GM19351 (cell line): Measurements from ENCODE around the gene IL5.
A peak's percentile ranks its signal among the peaks of the same experiment; 100 is the strongest.
"Not testable (repeated sequence)": the region's sequence is repeated elsewhere in the genome, so short reads cannot be mapped to it uniquely, and the experiment has no call there.

Experiments used
- ATAC-seq: cut with Tn5 transposase; IDR thresholded peaks from one replicate; pipeline ENCODE4 v1.9.1; 2021; ENCODE audit warnings: mild to moderate bottlenecking, moderate library complexity; ENCODE audit not compliant: unreplicated experiment

Gene IL5

DNA sequence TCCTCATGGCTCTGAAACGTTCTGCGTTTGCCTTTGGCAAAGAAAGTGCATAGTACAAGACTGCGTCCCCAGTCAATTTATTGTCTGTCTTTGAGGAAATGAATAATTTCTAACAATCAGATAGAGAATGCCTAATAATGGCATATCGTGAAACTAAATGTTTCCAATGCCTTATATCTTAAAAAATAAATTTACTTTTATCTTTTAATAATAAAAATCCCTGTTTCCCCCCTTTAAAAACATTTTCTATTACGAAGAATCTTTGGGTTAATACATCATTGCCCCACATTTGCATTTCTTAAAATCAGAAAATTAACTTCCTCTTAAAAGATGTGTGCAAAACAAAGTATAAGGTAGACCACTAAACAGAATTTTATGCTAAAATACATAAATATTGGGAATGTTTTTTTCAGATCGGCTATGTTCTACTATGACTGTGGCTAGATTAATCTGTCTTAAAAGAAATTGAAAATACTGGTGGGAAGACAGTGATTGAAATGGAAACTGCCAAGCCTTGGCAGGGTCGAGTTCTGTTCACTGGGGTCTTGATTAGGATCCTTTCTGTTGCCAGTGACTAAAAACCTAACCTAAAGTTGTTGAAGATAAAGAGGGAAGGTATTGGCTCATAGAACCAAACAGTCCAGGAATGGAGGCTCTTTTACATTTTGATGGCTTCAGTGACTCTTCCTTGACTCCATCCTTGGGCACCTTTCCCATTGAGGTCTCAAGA, at the start of gene IL5:
IL5 (minus strand) TSS at position 51 of the 730 bp plus-strand sequence; CDS start at position 7, 44 bp downstream.
- ATAC-seq, result no peak

DNA sequence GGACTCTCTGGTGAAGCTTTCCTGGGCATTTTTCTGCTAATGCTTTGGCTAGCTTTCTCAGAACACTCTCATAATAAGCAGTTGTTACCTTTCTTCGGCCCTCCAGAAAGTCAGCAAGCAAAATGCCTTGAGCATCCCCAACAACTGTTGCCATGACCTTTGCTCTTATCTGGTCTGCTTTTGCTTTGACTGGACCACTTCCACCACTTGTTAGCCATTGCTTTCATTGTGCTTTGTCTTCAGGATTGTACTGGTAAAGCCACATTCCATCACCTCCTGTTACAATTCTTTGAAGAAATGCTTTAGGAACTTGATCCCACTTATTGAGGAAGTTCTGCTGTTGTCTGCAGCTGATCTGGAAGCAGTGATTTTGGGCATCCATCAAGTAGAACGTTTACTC, 49.2 kb upstream of the IL5 start:
- no peak for ATAC-seq

DNA sequence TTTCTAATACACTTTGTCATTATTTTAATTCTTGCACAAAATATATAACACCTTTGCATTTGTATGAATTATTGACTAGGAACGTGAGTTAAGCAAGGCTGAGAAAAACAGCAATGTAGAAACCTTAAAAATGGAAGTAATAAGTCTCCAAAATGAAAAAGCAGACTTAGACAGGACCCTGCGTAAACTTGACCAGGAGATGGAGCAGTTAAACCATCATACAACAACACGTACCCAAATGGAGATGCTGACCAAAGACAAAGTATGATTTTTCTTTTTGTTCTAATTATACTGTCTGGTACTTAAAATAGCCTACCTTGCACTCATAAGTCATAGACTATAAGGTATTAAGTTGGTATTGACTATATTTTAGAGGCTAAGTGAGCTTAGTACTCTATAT, 47.8 kb upstream of the IL5 start:
- ATAC-seq, result no peak

DNA sequence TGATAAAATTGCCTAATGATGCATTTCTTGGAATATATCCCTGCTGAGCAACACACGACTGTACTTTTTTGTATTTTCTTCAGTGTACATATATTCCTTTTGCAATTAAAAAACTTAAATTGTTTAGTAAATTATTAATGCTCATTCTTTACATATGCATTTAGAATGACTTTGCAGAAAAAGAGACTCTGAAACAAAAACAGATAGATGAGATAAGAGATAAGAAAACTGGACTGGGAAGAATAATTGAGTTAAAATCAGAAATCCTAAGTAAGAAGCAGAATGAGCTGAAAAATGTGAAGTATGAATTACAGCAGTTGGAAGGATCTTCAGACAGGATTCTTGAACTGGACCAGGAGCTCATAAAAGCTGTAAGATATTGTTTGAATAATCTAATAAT, 46.1 kb upstream of the IL5 start:
- no peak for ATAC-seq

DNA sequence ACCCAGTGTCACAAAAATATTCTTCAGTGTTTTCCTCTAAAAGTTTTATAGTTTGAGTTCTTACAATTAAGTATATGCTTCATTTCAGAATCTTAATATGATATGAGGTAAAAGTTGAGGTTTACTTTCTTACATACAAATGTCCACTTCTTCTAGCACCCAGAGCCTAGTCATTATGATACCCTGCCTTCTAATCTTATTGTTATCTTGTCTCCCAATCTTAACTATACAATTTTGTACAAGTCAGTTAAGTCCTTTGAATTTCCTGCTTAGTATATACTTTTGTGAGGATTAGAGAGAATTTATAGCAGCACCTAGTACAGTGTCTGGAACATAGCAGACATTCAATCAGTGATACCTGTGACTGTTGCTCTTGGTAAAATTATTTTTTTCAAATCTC, 42.7 kb upstream of the IL5 start:
- no peak for ATAC-seq

DNA sequence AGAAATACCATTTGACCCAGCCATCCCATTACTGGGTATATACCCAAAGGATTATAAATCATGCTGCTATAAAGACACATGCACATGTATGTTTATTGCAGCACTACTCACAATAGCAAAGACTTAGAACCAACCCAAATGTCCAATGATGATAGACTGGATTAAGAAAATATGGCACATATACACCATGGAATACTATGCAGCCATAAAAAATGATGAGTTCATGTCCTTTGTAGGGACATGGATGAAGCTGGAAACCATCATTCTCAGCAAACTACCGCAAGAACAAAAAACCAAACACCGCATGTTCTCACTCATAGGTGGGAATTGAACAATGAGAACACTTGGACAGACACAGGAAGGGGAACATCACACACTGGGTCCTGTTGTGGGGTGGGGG, 41.2 kb upstream of the IL5 start:
- not testable (repeated sequence) for ATAC-seq

DNA sequence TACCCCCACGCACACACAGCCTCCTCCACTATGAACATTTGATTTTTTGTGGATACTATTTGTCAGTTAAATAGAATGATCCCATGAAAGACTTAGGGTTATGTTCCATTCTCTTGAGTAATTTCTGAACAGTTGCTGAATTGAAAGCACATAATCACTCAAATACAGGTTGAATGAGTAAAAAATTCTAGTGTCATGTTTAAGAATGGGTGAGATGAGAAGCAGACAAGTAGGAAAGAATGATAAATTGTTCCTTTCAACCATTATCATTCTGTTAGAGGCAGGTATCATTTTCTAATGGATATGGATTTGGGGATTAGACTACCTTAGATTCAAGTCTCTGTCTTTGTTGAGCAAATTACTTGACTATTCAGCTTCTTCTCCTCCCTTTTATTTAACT, 32.8 kb upstream of the IL5 start:
- no peak for ATAC-seq

DNA sequence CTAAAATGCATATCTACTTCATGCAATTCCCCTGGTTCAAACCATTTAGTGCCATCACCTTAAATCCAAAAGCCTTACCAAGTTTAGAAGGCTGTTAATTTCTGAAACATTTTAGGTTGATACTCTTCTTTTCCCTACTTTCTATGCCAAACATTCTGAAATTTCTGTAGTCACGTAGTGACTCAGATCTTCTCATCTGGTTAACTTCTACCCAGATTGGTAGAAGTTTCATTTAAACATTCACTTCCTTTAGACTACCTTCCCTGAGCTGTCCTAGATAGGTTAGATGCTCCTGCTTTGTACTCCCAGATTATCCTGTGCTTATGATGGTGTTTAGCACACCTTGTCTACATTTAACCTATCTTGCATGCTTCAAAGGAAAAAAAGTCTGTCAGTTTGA, 23.3 kb upstream of the IL5 start:
- no peak for ATAC-seq

DNA sequence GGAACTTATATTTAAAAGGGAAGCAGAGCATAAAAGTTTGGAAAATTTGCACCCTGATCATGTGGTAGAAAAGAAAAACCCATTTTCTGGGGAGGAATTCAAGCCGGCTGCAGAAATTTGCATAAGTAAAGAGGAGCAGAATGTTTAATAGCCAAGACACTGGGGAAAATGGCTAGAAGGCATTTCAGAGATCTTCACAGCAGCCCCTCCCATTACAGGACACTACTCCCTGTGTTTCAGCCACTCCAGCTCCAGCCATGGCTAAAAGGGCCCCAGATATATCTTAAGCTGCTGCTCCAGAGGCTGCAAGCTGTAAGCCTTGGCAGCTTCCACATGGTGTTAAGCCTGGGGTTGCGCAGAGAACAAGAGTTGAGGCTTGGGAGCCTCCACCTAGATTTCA, 21.2 kb upstream of the IL5 start:
- ATAC-seq, result not testable (repeated sequence)

DNA sequence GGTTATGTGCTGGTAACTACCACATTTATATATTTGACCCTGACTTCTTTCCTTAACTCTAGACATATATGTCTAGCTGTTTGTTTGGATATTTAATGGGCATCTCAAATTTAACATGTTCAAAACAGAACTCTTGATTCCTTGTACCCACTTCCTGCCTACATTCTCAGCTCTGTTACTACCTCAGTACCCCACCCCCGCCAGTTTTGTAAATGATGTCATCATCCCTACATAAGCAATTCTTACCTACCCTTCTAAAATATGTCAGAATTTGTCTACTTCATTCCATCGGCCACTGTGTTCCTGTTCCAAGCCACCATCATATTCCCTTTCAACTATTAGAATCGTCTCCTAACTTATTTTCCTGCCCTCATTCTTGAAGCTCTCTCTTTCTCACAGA, 18.3 kb upstream of the IL5 start:
- ATAC-seq, result no peak

DNA sequence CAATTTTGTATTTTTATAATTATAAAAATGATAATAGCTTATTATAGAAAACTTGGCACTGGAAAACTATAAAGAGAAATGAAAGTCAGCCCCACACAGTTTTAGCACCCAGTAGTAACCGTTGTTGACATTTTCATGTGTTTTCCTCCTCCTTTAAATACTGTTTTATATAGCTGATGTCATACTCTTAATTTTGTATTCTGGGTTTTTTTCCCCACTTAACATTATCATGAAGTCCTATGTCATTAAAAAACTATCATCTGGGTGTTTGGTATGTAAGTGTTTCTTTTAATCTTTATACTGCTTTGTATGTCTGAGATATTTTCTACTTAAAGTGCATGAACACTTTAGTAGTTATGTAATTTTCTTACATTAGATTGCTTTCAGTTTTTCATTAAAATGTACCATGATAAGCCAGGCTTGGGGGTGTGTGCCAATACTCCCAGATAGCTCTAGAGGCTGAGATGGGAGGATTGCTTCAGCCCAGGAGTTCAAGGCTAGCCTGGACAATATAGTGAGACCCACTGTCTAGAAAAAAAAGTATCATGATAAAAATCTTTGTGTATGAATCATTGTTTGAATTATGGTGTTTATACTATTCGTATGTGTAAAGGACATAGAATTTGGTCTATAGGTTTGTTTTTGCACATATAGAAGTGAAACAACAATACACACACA, 16.2 kb upstream of the IL5 start:
- ATAC-seq, result no peak

DNA sequence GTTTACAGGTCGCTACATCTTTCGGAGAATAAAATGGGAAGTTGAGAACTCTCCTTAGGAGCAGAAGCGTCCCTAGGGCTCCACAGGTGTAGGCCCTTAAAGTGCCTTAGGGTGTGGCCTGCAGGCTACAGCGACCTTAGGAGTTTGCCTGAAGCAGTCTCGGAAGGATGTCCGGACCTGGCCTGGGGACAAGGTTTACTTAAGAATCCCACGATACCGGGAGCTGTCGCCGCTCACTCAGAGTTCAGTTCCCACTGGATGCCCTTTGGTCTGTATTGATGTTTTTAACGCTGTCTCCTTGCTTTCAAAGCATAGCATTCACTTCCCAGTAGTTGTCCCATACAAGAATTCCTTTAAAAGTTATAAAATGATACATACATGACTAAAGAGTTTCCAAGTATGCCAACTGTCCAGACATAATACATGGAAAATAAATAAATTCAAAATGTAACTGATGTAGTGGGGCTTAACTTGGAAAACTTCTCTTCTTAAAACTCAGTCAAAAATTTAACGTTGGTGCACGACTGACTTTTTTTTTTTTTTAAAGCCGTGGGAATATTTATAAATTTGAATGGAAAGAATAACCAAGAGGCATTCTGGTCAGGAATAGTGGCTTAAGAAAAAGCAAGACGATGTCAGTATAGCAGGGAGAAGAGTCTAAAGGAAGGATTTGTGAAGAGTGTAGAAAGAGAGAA, 14.3 kb upstream of the IL5 start:
- peak; percentile 40 for ATAC-seq

DNA sequence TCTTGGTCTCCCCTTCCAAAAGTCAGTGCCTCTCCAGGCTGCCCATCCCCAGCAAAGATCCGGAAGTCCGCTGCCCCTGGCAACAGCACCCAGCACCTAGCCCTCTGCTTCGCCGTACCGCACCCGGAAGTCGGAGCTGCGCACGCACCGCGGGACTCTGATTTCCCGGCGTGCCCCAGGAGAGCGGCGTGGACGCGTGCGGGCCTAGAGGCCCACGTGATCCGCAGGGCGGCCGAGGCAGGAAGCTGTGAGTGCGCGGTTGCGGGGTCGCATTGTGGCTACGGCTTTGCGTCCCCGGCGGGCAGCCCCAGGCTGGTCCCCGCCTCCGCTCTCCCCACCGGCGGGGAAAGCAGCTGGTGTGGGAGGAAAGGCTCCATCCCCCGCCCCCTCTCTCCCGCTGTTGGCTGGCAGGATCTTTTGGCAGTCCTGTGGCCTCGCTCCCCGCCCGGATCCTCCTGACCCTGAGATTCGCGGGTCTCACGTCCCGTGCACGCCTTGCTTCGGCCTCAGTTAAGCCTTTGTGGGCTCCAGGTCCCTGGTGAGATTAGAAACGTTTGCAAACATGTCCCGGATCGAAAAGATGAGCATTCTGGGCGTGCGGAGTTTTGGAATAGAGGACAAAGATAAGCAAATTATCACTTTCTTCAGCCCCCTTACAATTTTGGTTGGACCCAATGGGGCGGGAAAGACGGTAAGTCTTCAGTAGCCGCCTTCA, 13.6 kb upstream of the IL5 start, which contains the start of gene RAD50:
RAD50 (plus strand) TSS at position 215 of the 715 bp plus-strand sequence; CDS start at position 563, 348 bp downstream.
- peak; percentile 96 for ATAC-seq

DNA sequence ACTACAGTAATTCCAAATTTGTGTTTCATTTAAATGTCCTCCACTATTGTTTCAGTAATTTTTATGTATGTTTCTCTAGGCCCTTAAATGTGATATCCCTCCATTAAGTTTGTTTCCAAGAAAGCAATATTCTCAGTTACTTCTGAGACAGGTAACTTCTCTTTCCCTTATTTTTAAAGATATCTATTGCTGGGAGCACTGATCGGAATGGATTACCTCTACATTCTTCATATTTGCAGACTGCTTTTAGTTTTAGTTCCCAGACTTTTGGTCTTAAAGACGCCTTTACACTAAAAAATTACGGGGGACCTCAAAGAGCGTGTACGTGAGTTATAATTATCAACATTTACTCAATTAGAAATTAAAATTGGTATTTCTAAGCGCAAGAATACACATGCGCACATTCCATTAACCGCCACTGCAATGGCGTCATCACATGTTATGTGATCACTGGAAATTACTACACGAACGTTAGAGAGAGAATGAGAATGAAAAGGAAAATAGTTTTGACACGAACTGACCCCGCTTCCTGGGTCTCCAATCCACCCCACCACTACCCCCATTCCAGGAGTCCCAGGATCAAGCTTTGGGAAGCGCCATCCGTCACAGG, 12.9 kb upstream of the IL5 start:
- ATAC-seq, result peak; percentile 19

DNA sequence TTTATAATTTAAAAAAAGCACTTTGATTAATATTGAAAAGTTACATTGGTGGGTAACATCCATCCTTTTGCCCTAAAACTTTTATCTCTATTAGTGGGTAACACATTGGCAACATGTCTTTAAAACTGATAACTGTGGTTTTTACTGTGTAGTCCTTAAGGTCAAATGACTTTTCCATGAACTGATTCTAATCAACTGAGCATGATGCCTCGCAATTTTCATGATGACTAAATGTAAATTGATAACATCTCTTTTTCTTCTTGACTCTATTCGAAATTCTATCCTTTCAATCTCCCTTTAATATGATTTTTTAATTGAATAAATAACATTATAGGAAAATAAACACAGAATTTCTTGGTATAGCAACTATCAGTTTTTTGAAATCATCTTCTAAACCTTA, 6.3 kb upstream of the IL5 start:
- ATAC-seq, result no peak

DNA sequence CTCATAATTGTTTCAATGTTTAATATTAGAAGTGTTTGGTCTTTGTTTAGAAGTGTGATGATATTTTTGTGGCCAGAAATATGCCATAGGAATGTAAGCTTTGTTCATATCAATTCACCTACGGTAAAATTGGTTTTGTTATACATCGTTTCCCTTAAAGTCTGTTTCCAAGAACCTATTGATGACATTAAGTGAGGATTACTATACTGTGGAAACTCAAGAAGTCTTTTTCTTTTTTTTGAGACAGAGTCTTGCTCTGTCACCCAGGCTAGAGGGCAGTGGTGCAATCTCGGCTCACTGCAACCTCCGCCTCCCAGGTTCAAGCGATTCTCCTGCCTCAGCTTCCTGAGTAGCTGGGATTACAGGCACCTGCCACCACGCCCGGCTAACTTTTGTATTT, 5.5 kb upstream of the IL5 start:
- not testable (repeated sequence) for ATAC-seq

DNA sequence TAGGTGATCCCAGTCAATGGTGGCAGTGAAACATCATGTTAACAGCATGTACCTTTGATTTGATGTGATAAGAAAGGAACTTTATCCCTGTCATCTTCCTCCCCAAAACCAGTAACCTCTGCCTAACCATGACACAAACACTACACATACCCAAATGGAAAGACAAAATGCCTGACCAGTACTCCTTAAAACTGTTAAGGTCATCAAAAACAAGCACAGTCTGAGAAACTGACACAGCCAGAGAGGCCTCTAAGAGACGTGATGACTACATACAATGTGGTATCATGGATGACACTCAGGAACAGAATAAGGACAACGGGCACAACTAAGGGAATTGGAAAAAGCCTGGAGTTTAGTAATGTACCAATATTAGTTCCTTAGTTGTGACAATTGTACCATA, 3.9 kb upstream of the IL5 start:
- ATAC-seq, result no peak

DNA sequence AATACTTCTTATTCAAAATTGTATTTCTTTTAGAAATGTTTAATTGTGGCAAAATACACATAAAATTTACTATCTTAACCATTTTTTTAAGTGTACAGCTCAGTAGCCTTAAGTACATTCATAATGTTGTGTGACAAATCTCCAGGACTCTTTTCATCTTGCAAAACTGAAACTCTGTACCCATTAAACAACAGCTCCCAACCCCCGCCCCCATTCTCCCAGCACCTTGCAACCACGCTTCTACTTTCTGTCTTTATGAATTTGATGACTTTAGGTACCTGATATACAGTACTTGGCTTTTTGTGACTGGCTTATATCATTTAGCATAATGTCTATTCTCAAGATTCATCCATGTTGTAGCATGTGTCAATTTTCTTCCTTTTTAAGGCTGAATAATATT, 2.8 kb upstream of the IL5 start:
- no peak for ATAC-seq

DNA sequence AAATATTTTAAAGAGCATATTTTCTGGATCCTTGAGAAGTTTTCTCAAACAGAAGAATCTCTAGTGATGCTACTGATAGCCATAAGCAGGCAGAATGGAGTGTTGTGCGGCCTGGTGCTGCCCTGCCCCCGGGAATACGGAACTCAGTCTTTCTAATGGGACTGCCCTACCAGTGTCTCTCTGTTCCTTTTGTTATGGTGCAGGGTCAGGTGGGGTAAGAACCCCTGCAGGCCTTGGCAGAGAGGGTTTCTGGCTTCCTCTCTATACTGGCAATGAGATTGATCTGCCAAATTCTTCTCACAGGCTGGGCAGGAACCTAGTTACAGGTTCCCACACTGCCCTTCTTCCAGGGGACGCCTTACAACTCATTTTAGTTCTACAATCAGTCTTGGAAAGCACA, 2.6 kb downstream of the IL5 start:
- no peak for ATAC-seq

DNA sequence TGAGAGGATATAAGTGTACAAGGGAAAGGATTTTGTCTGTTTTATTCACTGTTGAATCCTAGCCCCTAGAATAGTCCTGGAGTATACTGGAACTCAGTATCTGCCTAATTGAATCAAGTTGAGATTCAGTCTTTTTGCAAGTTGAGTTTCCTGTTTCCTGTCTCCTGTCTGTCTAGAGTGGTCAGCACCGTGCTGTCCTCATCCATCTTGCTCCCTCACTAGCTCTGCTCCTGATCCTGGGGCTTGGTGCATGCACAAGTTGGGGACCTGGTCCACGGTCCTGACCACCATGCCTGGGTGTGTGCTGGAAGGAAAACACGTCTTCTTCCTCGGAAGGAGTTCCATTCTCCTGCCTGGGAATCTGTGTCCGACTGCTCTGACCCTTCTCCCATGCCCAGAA, 3.2 kb downstream of the IL5 start:
- ATAC-seq, result no peak

DNA sequence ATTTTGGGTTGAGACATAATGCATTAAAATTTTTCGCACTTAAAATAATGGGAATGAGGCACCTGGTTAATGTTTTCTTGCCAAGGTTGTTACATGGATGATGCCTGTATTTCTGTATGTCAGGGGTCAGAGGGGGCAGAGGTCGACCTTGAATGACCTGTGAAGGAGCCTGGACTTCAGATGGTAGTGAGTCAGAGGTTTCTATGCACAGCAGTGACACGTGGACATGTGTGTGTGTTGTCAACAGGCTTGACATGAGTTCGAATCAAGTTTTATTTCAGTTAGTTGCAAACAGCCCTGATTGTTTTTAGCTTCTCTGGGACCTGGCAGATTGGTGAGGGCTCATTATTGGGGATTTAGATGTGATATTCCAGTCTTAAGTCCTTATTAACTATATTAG, 3.6 kb downstream of the IL5 start:
- no peak for ATAC-seq
